Adrenal gland (tissue), 5 donors: ENCODE measurements around the gene ANO10.

Experiments
- POLR2A ChIP-seq, 2 donors: fragments of 450-650 bp; IDR thresholded peaks; one replicate each; pipeline ENCODE4 v1.6.1; 2017; ENCODE audit warnings: antibody characterized with exemption in 2 of 2, mild to moderate bottlenecking in 2 of 2, moderate library complexity in 1 of 2
- TF ChIP-seq, protein P1 (sequence below), 6 experiments: fragments of 450-650 bp in 4 of 6; fragments of 200-600 bp in 2 of 6; sonication (generic) in 1 of 6; IDR thresholded peaks; 1 replicate in 5 of 6; 2 replicates in 1 of 6; pipeline versions ENCODE4 v1.5.1 to v1.8.0; 2016 to 2021; ENCODE audit warnings: antibody characterized with exemption in 6 of 6, mild to moderate bottlenecking in 2 of 6, moderate library complexity in 1 of 6
- donor health status: DM: no; HTN: no; CAD: no.

DNA sequence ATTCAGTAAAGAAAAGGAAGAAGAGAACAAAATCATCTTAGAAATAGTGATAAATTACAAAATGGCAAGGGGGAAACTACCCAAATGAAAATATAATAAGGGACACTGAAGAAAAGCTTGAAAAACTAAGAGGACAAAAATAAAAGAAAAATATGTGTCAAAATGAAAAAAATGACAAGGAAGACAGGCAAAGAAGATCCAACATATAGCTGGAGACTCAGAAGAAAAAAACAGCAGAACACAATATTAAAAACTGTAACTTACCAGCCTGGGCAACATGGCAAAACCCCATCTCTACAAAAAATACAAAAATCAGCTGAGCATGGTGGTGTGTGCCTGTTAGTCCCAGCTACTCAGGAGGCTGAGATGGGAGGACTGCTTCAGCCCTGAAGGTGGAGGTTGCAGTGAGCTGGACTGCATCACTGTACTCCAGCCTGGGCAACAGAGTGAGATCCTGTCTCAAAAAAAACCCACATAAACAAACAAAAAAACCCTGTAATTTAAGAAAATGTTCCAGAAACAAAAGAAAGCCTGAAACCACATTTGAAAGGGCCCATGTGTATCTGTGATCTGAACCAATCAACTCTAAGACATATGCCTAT lies 93.2 kb downstream of the ANO10 start:
- TF ChIP-seq, protein P1, sequence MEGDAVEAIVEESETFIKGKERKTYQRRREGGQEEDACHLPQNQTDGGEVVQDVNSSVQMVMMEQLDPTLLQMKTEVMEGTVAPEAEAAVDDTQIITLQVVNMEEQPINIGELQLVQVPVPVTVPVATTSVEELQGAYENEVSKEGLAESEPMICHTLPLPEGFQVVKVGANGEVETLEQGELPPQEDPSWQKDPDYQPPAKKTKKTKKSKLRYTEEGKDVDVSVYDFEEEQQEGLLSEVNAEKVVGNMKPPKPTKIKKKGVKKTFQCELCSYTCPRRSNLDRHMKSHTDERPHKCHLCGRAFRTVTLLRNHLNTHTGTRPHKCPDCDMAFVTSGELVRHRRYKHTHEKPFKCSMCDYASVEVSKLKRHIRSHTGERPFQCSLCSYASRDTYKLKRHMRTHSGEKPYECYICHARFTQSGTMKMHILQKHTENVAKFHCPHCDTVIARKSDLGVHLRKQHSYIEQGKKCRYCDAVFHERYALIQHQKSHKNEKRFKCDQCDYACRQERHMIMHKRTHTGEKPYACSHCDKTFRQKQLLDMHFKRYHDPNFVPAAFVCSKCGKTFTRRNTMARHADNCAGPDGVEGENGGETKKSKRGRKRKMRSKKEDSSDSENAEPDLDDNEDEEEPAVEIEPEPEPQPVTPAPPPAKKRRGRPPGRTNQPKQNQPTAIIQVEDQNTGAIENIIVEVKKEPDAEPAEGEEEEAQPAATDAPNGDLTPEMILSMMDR (IDR thresholded peaks at IDR 0.05) = no peak
- no peak for TF ChIP-seq POLR2A (IDR thresholded peaks at IDR 0.05)
